Esophagus squamous epithelium (tissue), 5 donors: ENCODE data around the gene ZSWIM8. TPM values are rescaled to one million over a fixed set of nuclear protein-coding genes. Genes with fewer than 3 reads are reported as not detected.
A peak's percentile ranks its signal among the peaks of the same experiment; 100 is the strongest.

ENCODE experiments used
- DNase-seq: peaks from one replicate; lab custom pipeline; 2025; lab: John Stamatoyannopoulos, UW
- H3K27ac ChIP-seq, 4 donors: fragments of 200-600 bp; sonication (generic); one replicate each; pipeline ENCODE4 v1.5.1; 2016 to 2019; ENCODE audit warnings: mild to moderate bottlenecking in 1 of 4
- H3K27me3 ChIP-seq, 4 donors: fragments of 200-600 bp; sonication (generic); 1 replicate in 3 of 4; 2 replicates in 1 of 4; pipeline versions ENCODE4 v1.5.1 to v1.6.0; 2017 to 2021; ENCODE audit warnings: antibody characterized with exemption in 1 of 4
- H3K36me3 ChIP-seq, 3 donors: fragments of 200-600 bp; sonication (generic); one replicate each; pipeline ENCODE4 v1.5.1; 2016 to 2019
- H3K4me1 ChIP-seq, 3 donors: fragments of 200-600 bp; sonication (generic); one replicate each; pipeline ENCODE4 v1.5.1; 2017 to 2019
- H3K4me3 ChIP-seq, 4 donors: fragments of 200-600 bp; sonication (generic); 1 replicate in 3 of 4; 2 replicates in 1 of 4; pipeline ENCODE4 v1.5.1; 2016 to 2019; ENCODE audit warnings: mild to moderate bottlenecking in 2 of 4, moderate library complexity in 1 of 4
- H3K9me3 ChIP-seq, 3 donors: fragments of 200-600 bp; sonication (generic); one replicate each; pipeline ENCODE4 v1.5.1; 2016 to 2019
- CTCF ChIP-seq, 6 experiments: fragments of 450-650 bp in 4 of 6; fragments of 200-600 bp in 2 of 6; sonication (generic) in 2 of 6; IDR thresholded peaks; one replicate each; pipeline ENCODE4 v1.5.1; 2016 to 2019; ENCODE audit warnings: antibody characterized with exemption in 6 of 6, mild to moderate bottlenecking in 4 of 6, moderate library complexity in 4 of 6
- POLR2A ChIP-seq, 4 donors: fragments of 450-650 bp; IDR thresholded peaks; one replicate each; pipeline ENCODE4 v1.6.1; 2017; ENCODE audit warnings: antibody characterized with exemption in 4 of 4, mild to moderate bottlenecking in 4 of 4, moderate library complexity in 3 of 4
- WGBS, 2 donors: methylation state at CpG; one replicate each; pipeline ENCODE4 v1.1.5; 2018; 5-methylcytosine and 5-hydroxymethylcytosine counted together
- intact Hi-C: fragments of 100-400 bp; cut with DNase I; formaldehyde crosslinking; loops from one replicate; pipeline ENCODE4 v1.15.0; 2022
- total RNA-seq, 4 donors: library from RNA; depleted of rRNA; stranded (reverse); fragments of >200 nt; gene quantifications; one replicate each; pipeline ENCODE4 v1.1.0, GENCODE V29; 2016
- donor health status: DM: yes; HTN: yes; CAD: no.

Gene ZSWIM8
- total RNA-seq, 4 donors from 2014 or later: 33.3 to 116 (median 83.9) TPM

GRCh38 chr10:73806176-73806950, 21.0 kb downstream of the ZSWIM8 start:
- H3K27me3 ChIP-seq: no peaks in the 10 kb centered on the region
- H3K9me3 ChIP-seq: no peaks in the 10 kb centered on the region
- H3K4me3 ChIP-seq: peak overlapping the region in 1 of 4 donors; percentile 16
- H3K36me3 ChIP-seq: peaks cover 43 to 87% (median 45%) of the 10 kb centered on the region in 3 donors
- TF ChIP-seq POLR2A (IDR thresholded peaks at IDR 0.05) (no peak), CTCF (IDR thresholded peaks at IDR 0.05) (no peak)
- 84 to 92% methylated on average over 13 of the region's 14 CpGs for WGBS, 2 donors
- intact Hi-C loops: no loop called here
- peak overlapping the region in 2 of 4 donors; percentile 9 to 10 for H3K27ac ChIP-seq
- DNase-seq: no peak
- peaks cover 14 to 76% (median 16%) of the 10 kb centered on the region in 3 donors for H3K4me1 ChIP-seq

DNA sequence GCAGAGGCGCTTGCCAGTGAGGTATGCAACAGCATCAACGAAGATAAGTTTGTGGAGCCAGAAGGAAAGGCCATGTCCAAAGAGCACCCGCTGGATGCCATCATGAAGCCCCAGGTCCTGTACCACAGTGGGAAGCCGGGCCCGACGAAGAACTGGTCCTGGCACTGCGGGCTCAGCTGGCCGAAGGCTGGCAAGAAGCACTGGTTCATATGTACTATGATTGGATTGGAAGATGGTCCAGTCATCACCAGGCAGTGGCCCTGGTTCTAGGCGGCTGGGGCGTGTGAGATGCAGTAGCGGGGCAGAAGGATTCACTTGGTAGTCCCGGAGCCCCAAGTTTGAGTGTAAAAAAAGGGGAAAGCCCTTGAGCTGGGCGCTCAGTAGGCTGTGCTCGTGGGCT, 22.1 kb downstream of the ZSWIM8 start:
- no peak for DNase-seq
- 94 to 96% methylated on average over 13 to 14 of the region's 14 CpGs for WGBS, 2 donors
- Histone ChIP-seq H3K4me1 (peaks cover 14 to 71% (median 20%) of the 10 kb centered on the region in 3 donors), H3K36me3 (peaks cover 33 to 76% (median 33%) of the 10 kb centered on the region in 3 donors), H3K4me3 (peak overlapping the region in 1 of 4 donors; percentile 16), H3K27me3 (no peaks in the 10 kb centered on the region), H3K9me3 (no peaks in the 10 kb centered on the region), H3K27ac (peak overlapping the region in 2 of 4 donors; percentile 10 to 17)
- TF ChIP-seq CTCF (IDR thresholded peaks at IDR 0.05): no peak
- no peak for TF ChIP-seq POLR2A (IDR thresholded peaks at IDR 0.05)
- intact Hi-C loops: no loop called here

DNA sequence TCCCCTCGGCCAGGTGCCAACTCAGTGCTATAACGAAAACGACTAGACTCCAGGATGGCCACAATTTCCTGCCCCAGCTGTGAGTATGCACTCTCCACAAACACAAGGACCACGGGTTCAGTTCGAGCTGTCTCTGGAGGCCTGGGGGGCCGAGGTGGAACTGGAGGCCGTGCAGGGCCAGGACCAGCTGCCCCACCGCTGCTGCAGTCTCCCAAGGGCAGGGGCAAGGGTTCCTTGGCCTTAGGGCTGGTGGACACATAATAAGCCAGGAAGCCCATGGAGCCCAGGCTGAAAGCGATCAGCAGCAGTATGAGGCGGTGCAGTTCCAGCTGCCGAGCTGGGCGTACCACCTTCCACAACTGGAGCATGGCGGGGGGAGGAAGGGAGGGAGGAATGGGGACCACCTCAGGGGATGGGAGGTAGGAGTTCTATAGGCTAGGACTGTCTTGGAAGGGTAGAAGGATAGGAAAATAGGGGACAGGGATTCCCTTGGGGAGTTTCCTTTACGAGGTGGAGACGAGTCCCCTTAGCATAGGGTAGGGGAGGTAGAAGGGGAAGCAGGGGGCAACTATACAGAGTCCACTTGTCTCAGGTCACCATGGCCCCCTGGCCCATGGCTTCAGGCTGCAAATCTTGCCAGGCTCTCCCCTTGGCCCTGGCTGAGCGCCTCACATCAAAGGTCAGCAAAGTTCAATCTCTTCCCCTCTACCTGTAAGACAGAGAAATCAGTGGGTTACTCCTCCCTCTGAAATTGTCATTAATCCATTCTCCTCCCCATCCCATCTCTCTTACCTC, 22.8 kb downstream of the ZSWIM8 start:
- peak overlapping the region in 1 of 4 donors; percentile 16 for H3K4me3 ChIP-seq
- H3K9me3 ChIP-seq: no peaks in the 10 kb centered on the region
- 91 to 93% methylated on average over 9 to 11 of the region's 16 CpGs for WGBS, 2 donors
- peak overlapping the region in 1 of 4 donors; percentile 6 for H3K27ac ChIP-seq
- no peak for TF ChIP-seq CTCF (IDR thresholded peaks at IDR 0.05)
- intact Hi-C loops: no loop called here
- peaks cover 10 to 71% (median 25%) of the 10 kb centered on the region in 3 donors for H3K4me1 ChIP-seq
- peaks cover 28 to 74% (median 33%) of the 10 kb centered on the region in 3 donors for H3K36me3 ChIP-seq
- no peak for DNase-seq
- no peaks in the 10 kb centered on the region for H3K27me3 ChIP-seq

DNA sequence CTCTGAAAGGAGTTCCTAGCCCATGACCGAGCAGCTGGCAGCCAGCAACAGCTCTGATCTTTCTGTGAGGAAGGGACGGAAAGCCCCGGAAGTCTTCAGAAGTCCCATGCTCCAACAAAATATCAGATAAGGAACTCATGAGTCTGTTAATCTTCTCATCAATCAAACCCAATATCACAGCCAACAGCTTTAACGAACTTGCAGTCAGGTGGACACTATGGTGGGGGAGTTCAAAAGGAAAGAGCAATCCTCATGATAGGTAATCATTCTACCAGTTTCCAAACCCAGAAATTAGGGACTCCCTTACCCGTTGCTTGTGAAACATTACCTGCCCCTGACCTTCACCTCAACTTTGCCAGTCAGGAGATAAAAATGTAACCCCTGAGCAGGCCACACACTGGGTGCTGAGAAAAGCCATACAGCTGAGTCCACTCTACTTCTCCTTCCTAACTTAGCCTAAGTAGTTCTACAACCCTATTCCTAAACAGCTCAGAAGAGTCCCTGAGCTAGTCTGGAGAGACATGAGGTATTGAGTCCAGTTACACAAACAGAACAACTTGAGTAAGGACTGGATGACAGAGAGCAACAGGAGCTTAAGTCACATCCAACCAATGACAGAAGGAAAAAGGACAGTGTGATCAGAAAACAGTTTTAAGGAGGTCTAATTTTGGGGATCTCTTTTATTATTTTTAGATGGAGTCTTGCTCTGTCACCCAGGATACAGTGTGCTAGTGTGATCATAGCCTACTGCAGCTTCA, 23.8 kb downstream of the ZSWIM8 start:
- 46 to 53% methylated on average over 2 to 5 of the region's 5 CpGs for WGBS, 2 donors
- intact Hi-C loops: no loop called here
- Histone ChIP-seq H3K27me3 (no peaks in the 10 kb centered on the region), H3K36me3 (peaks cover 27 to 74% (median 33%) of the 10 kb centered on the region in 3 donors), H3K4me3 (no peak overlapping the region), H3K4me1 (peaks cover 9 to 69% (median 25%) of the 10 kb centered on the region in 3 donors), H3K9me3 (no peaks in the 10 kb centered on the region), H3K27ac (no peak overlapping the region)
- DNase-seq: no peak
- TF ChIP-seq CTCF (IDR thresholded peaks at IDR 0.05): no peak
- TF ChIP-seq POLR2A (IDR thresholded peaks at IDR 0.05): no peak
